ENCODE data around the gene CRACR2B.

The CRACR2B gene

GRCh38 chr11:794766-795633, 32.7 kb upstream of the CRACR2B start:
- peaks cover 0 to 25% (median 11%) of the 10 kb centered on the region in 5 donors for H3K36me3 ChIP-seq (ENCODE audit: control insufficient read depth in 5 of 5, insufficient read depth in 5 of 5, low read length in 5 of 5)
- H3K9ac ChIP-seq (ENCODE audit: low read length in 5 of 5): peak overlapping the region in 2 of 5 donors; percentile 33 to 86
- H3K9me3 ChIP-seq (ENCODE audit: control insufficient read depth in 5 of 5, low read length in 5 of 5): no peaks in the 10 kb centered on the region
- peak overlapping the region in 4 of 5 donors; percentile 24 to 77 (median 69) for H3K4me3 ChIP-seq (ENCODE audit: low read depth in 1 of 5, low read length in 5 of 5)
- peaks cover 0 to 3% (median 0%) of the 10 kb centered on the region in 5 donors for H3K27me3 ChIP-seq (ENCODE audit: control insufficient read depth in 5 of 5, insufficient read depth in 4 of 5, low read length in 5 of 5)
- peak overlapping the region; percentile 41 for H3K27ac ChIP-seq (ENCODE audit: low read depth, low read length)
- peaks cover 1 to 53% (median 35%) of the 10 kb centered on the region in 5 donors for H3K4me1 ChIP-seq (ENCODE audit: control insufficient read depth in 5 of 5, insufficient read depth in 5 of 5, low read length in 5 of 5)

DNA sequence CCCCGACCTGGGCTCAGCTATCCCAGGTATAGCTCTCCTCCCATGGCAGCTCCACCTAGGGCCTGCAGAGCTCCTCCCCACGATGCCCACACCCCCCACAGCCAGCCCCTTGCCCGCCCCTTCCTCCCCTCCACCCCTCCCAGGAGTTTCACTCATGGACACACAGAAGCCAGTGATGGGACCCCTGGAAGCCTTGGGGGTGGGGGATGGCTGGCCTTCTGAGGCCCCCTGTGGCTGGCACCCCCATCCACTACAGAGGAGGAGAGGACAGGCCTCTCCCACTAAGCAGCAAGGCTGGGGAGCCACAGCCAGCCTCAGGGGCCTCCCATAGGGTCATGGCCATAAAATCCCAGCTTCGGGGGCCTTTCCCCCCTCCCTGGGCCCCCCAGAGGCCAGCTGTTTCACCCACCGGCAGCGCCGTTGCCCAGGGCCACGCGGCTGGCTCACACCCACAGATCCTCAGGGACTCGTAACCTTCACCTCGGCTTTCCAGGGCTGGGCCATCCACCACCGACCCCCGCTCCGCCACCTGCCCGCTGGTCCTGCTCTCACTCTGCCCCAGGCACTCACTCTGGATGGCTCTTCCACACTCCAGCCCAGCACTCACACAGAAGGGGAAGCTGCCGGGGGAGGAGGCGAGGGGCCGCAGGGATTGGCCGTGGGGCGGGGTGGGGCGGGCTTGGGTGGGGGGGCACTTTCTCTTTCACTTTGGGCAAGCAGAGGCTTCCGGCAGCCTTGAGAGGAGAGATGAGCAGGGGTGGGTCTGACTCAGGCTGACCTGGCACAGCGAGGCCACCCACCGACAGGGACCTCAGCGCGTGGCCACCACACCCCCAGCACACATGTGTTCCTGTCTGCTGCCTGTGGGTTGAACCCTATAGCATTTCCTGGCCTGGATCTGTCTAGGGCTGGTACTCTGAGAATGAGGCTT, 31.8 kb upstream of the CRACR2B start:
- H3K27me3 ChIP-seq (ENCODE audit: control insufficient read depth in 5 of 5, insufficient read depth in 4 of 5, low read length in 5 of 5): no peaks in the 10 kb centered on the region
- H3K9ac ChIP-seq (ENCODE audit: low read length in 5 of 5): peak overlapping the region in 4 of 5 donors; percentile 57 to 86 (median 74)
- no peaks in the 10 kb centered on the region for H3K9me3 ChIP-seq (ENCODE audit: control insufficient read depth in 5 of 5, low read length in 5 of 5)
- peaks cover 1 to 53% (median 35%) of the 10 kb centered on the region in 5 donors for H3K4me1 ChIP-seq (ENCODE audit: control insufficient read depth in 5 of 5, insufficient read depth in 5 of 5, low read length in 5 of 5)
- peaks cover 0 to 33% (median 15%) of the 10 kb centered on the region in 5 donors for H3K36me3 ChIP-seq (ENCODE audit: control insufficient read depth in 5 of 5, insufficient read depth in 5 of 5, low read length in 5 of 5)
- H3K27ac ChIP-seq (ENCODE audit: low read depth, low read length): peak overlapping the region; percentile 69
- H3K4me3 ChIP-seq (ENCODE audit: low read depth in 1 of 5, low read length in 5 of 5): peak overlapping the region; percentile 71 to 80 (median 75)

- Histone ChIP-seq H3K4me3 (ENCODE audit: low read depth in 1 of 5, low read length in 5 of 5) (peak overlapping the region; percentile 71 to 80 (median 75)), H3K36me3 (ENCODE audit: control insufficient read depth in 5 of 5, insufficient read depth in 5 of 5, low read length in 5 of 5) (peaks cover 0 to 36% (median 20%) of the 10 kb centered on the region in 5 donors), H3K9me3 (ENCODE audit: control insufficient read depth in 5 of 5, low read length in 5 of 5) (no peaks in the 10 kb centered on the region), H3K27ac (ENCODE audit: low read depth, low read length) (peak overlapping the region; percentile 69), H3K27me3 (ENCODE audit: control insufficient read depth in 5 of 5, insufficient read depth in 4 of 5, low read length in 5 of 5) (no peaks in the 10 kb centered on the region), H3K4me1 (ENCODE audit: control insufficient read depth in 5 of 5, insufficient read depth in 5 of 5, low read length in 5 of 5) (peaks cover 1 to 50% (median 35%) of the 10 kb centered on the region in 5 donors), H3K9ac (ENCODE audit: low read length in 5 of 5) (peak overlapping the region in 4 of 5 donors; percentile 29 to 78 (median 62))
Measured at GRCh38 chr11:796565-797295, 31.0 kb upstream of the CRACR2B start.

GRCh38 chr11:797296-798092, 30.2 kb upstream of the CRACR2B start:
- Histone ChIP-seq H3K4me3 (ENCODE audit: low read depth in 1 of 5, low read length in 5 of 5) (peak overlapping the region; percentile 56 to 80 (median 71)), H3K9ac (ENCODE audit: low read length in 5 of 5) (peak overlapping the region; percentile 8 to 78 (median 52)), H3K36me3 (ENCODE audit: control insufficient read depth in 5 of 5, insufficient read depth in 5 of 5, low read length in 5 of 5) (peaks cover 0 to 36% (median 22%) of the 10 kb centered on the region in 5 donors), H3K27ac (ENCODE audit: low read depth, low read length) (peak overlapping the region; percentile 69), H3K9me3 (ENCODE audit: control insufficient read depth in 5 of 5, low read length in 5 of 5) (no peaks in the 10 kb centered on the region), H3K27me3 (ENCODE audit: control insufficient read depth in 5 of 5, insufficient read depth in 4 of 5, low read length in 5 of 5) (no peaks in the 10 kb centered on the region), H3K4me1 (ENCODE audit: control insufficient read depth in 5 of 5, insufficient read depth in 5 of 5, low read length in 5 of 5) (peaks cover 1 to 50% (median 35%) of the 10 kb centered on the region in 5 donors)

GRCh38 chr11:798093-798713, 29.5 kb upstream of the CRACR2B start, which contains the start of gene SLC25A22:
Gene SLC25A22 (minus strand): TSS chr11:798281. CDS start chr11:795006, 3,275 bp downstream.
- peak within 1 kb of the TSS; percentile 69 for H3K27ac ChIP-seq (ENCODE audit: low read depth, low read length)
- peaks cover 1 to 50% (median 35%) of the 10 kb centered on the region in 5 donors for H3K4me1 ChIP-seq (ENCODE audit: control insufficient read depth in 5 of 5, insufficient read depth in 5 of 5, low read length in 5 of 5)
- H3K4me3 ChIP-seq (ENCODE audit: low read depth in 1 of 5, low read length in 5 of 5): peak within 1 kb of the TSS; percentile 56 to 80 (median 71)

GRCh38 chr11:799641-800316, 27.9 kb upstream of the CRACR2B start:
- Histone ChIP-seq H3K4me3 (ENCODE audit: low read depth in 1 of 5, low read length in 5 of 5) (no peak overlapping the region), H3K27me3 (ENCODE audit: control insufficient read depth in 5 of 5, insufficient read depth in 4 of 5, low read length in 5 of 5) (no peaks in the 10 kb centered on the region), H3K4me1 (ENCODE audit: control insufficient read depth in 5 of 5, insufficient read depth in 5 of 5, low read length in 5 of 5) (peaks cover 1 to 45% (median 43%) of the 10 kb centered on the region in 5 donors), H3K27ac (ENCODE audit: low read depth, low read length) (no peak overlapping the region), H3K36me3 (ENCODE audit: control insufficient read depth in 5 of 5, insufficient read depth in 5 of 5, low read length in 5 of 5) (peaks cover 0 to 44% (median 23%) of the 10 kb centered on the region in 5 donors), H3K9me3 (ENCODE audit: control insufficient read depth in 5 of 5, low read length in 5 of 5) (no peaks in the 10 kb centered on the region), H3K9ac (ENCODE audit: low read length in 5 of 5) (no peak overlapping the region)

More at GRCh38 chr11:798093-798713, 29.5 kb upstream of the CRACR2B start, which contains the start of gene SLC25A22:
- Histone ChIP-seq H3K9me3 (ENCODE audit: control insufficient read depth in 5 of 5, low read length in 5 of 5) (no peaks in the 10 kb centered on the region), H3K36me3 (ENCODE audit: control insufficient read depth in 5 of 5, insufficient read depth in 5 of 5, low read length in 5 of 5) (peaks cover 0 to 42% (median 23%) of the 10 kb centered on the region in 5 donors), H3K9ac (ENCODE audit: low read length in 5 of 5) (peak within 1 kb of the TSS; percentile 8 to 78 (median 52)), H3K27me3 (ENCODE audit: control insufficient read depth in 5 of 5, insufficient read depth in 4 of 5, low read length in 5 of 5) (no peaks in the 10 kb centered on the region)

- H3K9me3 ChIP-seq (ENCODE audit: control insufficient read depth in 5 of 5, low read length in 5 of 5): no peaks in the 10 kb centered on the region
- peaks cover 1 to 41% (median 39%) of the 10 kb centered on the region in 5 donors for H3K4me1 ChIP-seq (ENCODE audit: control insufficient read depth in 5 of 5, insufficient read depth in 5 of 5, low read length in 5 of 5)
Measured at GRCh38 chr11:800473-800872, 27.2 kb upstream of the CRACR2B start.

GRCh38 chr11:801097-801780, 26.5 kb upstream of the CRACR2B start:
- Histone ChIP-seq H3K4me1 (ENCODE audit: control insufficient read depth in 5 of 5, insufficient read depth in 5 of 5, low read length in 5 of 5) (peaks cover 1 to 37% (median 34%) of the 10 kb centered on the region in 5 donors), H3K4me3 (ENCODE audit: low read depth in 1 of 5, low read length in 5 of 5) (no peak overlapping the region), H3K9me3 (ENCODE audit: control insufficient read depth in 5 of 5, low read length in 5 of 5) (no peaks in the 10 kb centered on the region), H3K36me3 (ENCODE audit: control insufficient read depth in 5 of 5, insufficient read depth in 5 of 5, low read length in 5 of 5) (peaks cover 0 to 44% (median 23%) of the 10 kb centered on the region in 5 donors), H3K27me3 (ENCODE audit: control insufficient read depth in 5 of 5, insufficient read depth in 4 of 5, low read length in 5 of 5) (no peaks in the 10 kb centered on the region), H3K9ac (ENCODE audit: low read length in 5 of 5) (no peak overlapping the region), H3K27ac (ENCODE audit: low read depth, low read length) (no peak overlapping the region)

More at GRCh38 chr11:800473-800872, 27.2 kb upstream of the CRACR2B start:
- H3K27ac ChIP-seq (ENCODE audit: low read depth, low read length): no peak overlapping the region
- no peak overlapping the region for H3K4me3 ChIP-seq (ENCODE audit: low read depth in 1 of 5, low read length in 5 of 5)
- H3K36me3 ChIP-seq (ENCODE audit: control insufficient read depth in 5 of 5, insufficient read depth in 5 of 5, low read length in 5 of 5): peaks cover 0 to 44% (median 23%) of the 10 kb centered on the region in 5 donors
- no peaks in the 10 kb centered on the region for H3K27me3 ChIP-seq (ENCODE audit: control insufficient read depth in 5 of 5, insufficient read depth in 4 of 5, low read length in 5 of 5)
- H3K9ac ChIP-seq (ENCODE audit: low read length in 5 of 5): no peak overlapping the region
